ENCODE results near the gene HTR5A. TPM values are rescaled to one million over a fixed set of nuclear protein-coding genes. Genes with fewer than 3 reads are reported as not detected.

Gene HTR5A
- total and polyA plus RNA-seq, 2 experiments from 2014 or later, result not detected

GRCh38 chr7:155084021-155084420, 13.9 kb downstream of the HTR5A start:
- Histone ChIP-seq H3K4me3 (no peak overlapping the region), H3K27me3 (ENCODE audit: insufficient read depth) (no peaks in the 10 kb centered on the region), H3K9me2 (ENCODE audit: insufficient read depth) (peaks cover 5% of the 10 kb centered on the region; the same call in 1 of the 2 replicates), H3K4me1 (ENCODE audit: insufficient read depth) (peaks cover 13% of the 10 kb centered on the region), H3K79me2 (replicated peaks; ENCODE audit: insufficient read depth) (no peaks in the 10 kb centered on the region), H3K4me2 (no peak overlapping the region), H3F3A (replicated peaks; ENCODE audit: low read depth) (no peaks in the 10 kb centered on the region), H2AFZ (no peak overlapping the region), H4K20me1 (replicated peaks; ENCODE audit: insufficient read depth) (0 out of 2 replicates have a peak, but pooled peaks cover 1% of the 10 kb centered on the region), H3K36me3 (ENCODE audit: insufficient read depth) (no peaks in the 10 kb centered on the region), H3K27ac (ENCODE audit: low read depth) (no peak overlapping the region)
- H3K36me3 Mint-ChIP-seq (ENCODE audit: low read depth), result no peaks in the 10 kb centered on the region; the same call in 2 of the 3 replicates
- no peak overlapping the region for H3K27ac Mint-ChIP-seq
- DNase-seq (ENCODE audit: low spot score) (no peak), ATAC-seq (no peak)
- H3K27me3 Mint-ChIP-seq (ENCODE audit: insufficient read depth, low read depth, poor library complexity), result peaks cover 3% of the 10 kb centered on the region
- H3K4me3 Mint-ChIP-seq, result no peak overlapping the region
- H3K4me1 Mint-ChIP-seq, result peaks cover 13% of the 10 kb centered on the region
- peaks cover 3% of the 10 kb centered on the region; the same call in 1 of the 3 replicates for H3K9me3 Mint-ChIP-seq
- TF ChIP-seq JUNB (IDR thresholded peaks at IDR 0.05; ENCODE audit: unreplicated experiment) (no peak), ZNF114 (CRISPR knock-in tag; IDR thresholded peaks at IDR 0.05) (no peak)

GRCh38 chr7:155084969-155085368, 14.8 kb downstream of the HTR5A start:
- DNase-seq (ENCODE audit: low spot score) (no peak), ATAC-seq (no peak)
- no peak overlapping the region for H2AFZ ChIP-seq
- H3K4me1 ChIP-seq (ENCODE audit: insufficient read depth), result peaks cover 13% of the 10 kb centered on the region
- H3F3A ChIP-seq (replicated peaks; ENCODE audit: low read depth), result no peaks in the 10 kb centered on the region
- no peaks in the 10 kb centered on the region for H3K27me3 ChIP-seq (ENCODE audit: insufficient read depth)
- H3K4me3 ChIP-seq, result no peak overlapping the region
- H3K4me2 ChIP-seq, result no peak overlapping the region
- no peaks in the 10 kb centered on the region for H3K79me2 ChIP-seq (replicated peaks; ENCODE audit: insufficient read depth)
- Mint-ChIP-seq H3K9me3 (peaks cover 3% of the 10 kb centered on the region; the same call in 1 of the 3 replicates), H3K4me1 (peaks cover 13% of the 10 kb centered on the region), H3K4me3 (no peak overlapping the region), H3K36me3 (ENCODE audit: low read depth) (no peaks in the 10 kb centered on the region; the same call in 1 of the 3 replicates), H3K27ac (no peak overlapping the region), H3K27me3 (ENCODE audit: insufficient read depth, low read depth, poor library complexity) (peaks cover 3% of the 10 kb centered on the region)
- H3K9me2 ChIP-seq (ENCODE audit: insufficient read depth), result peaks cover 5% of the 10 kb centered on the region; the same call in 1 of the 2 replicates
- H3K36me3 ChIP-seq (ENCODE audit: insufficient read depth), result no peaks in the 10 kb centered on the region
- no peak overlapping the region for H3K27ac ChIP-seq (ENCODE audit: low read depth)
- H4K20me1 ChIP-seq (replicated peaks; ENCODE audit: insufficient read depth), result no peaks in the 10 kb centered on the region
- TF ChIP-seq ZNF462 (CRISPR knock-in tag; IDR thresholded peaks at IDR 0.05) (no peak), ZNF114 (CRISPR knock-in tag; IDR thresholded peaks at IDR 0.05) (no peak), CREB1 (CRISPR knock-in tag; IDR thresholded peaks at IDR 0.05; ENCODE audit: low read depth) (no peak), EZH2phosphoT487 (IDR thresholded peaks at IDR 0.05; ENCODE audit: unreplicated experiment) (no peak), ZNF331 (CRISPR knock-in tag; IDR thresholded peaks at IDR 0.05; ENCODE audit: low read depth) (no peak), REST (IDR thresholded peaks at IDR 0.05; ENCODE audit: unreplicated experiment) (no peak), ETS1 (IDR thresholded peaks at IDR 0.05) (no peak), POLR2AphosphoS5 (IDR thresholded peaks at IDR 0.05; ENCODE audit: low read depth) (no peak), JUNB (IDR thresholded peaks at IDR 0.05; ENCODE audit: unreplicated experiment) (no peak), NANOG (IDR thresholded peaks at IDR 0.05; ENCODE audit: borderline replicate concordance) (no peak)

Measured in GM23338 (cell line).